MCF 10A (cell line): Measurements from ENCODE around the gene CCDC142. TPM values are rescaled to one million over a fixed set of nuclear protein-coding genes. Genes with fewer than 3 reads are reported as not detected.

Source experiments
- BruUV-seq: library from RNA; stranded (reverse); fragments of 400-500 nt; replicated peaks from 2 replicates; lab custom pipeline; 2021; lab: Mats Ljungman, UMichigan
- CTCF ChIA-PET: fragments of 300-600 bp; sonication (Branson Sonifier 250); formaldehyde crosslinking; extraction: SDS; loops from one replicate; lab custom pipeline; 2021; ENCODE audit warnings: antibody characterized with exemption, inconsistent platforms; lab: Yijun Ruan, JAX
- POLR2A ChIA-PET: fragments of 300-600, 350-650 bp; sonication (Branson Sonifier 250); formaldehyde crosslinking; extraction: SDS; loops from one replicate; lab custom pipeline; 2020; ENCODE audit warnings: antibody characterized with exemption, inconsistent platforms; lab: Yijun Ruan, JAX
- DNase-seq: peaks from one replicate; pipeline ENCODE4 v3.0.0-alpha.2; 2018; ENCODE audit not compliant: unreplicated experiment
- H3K27ac Mint-ChIP-seq: one replicate; pipeline ENCODE4 v1.8.0; 2022; ENCODE audit warnings: mild to moderate bottlenecking, low read depth, mixed read lengths; ENCODE audit not compliant: unreplicated experiment
- H3K27me3 Mint-ChIP-seq: one replicate; pipeline ENCODE4 v1.8.0; 2022; ENCODE audit warnings: mixed read lengths; ENCODE audit not compliant: insufficient read depth, unreplicated experiment
- H3K36me3 Mint-ChIP-seq: one replicate; pipeline ENCODE4 v1.8.0; 2022; ENCODE audit warnings: mild to moderate bottlenecking, moderate library complexity, mixed read lengths; ENCODE audit not compliant: insufficient read depth, unreplicated experiment
- H3K4me1 Mint-ChIP-seq: one replicate; pipeline ENCODE4 v1.8.0; 2022; ENCODE audit warnings: mixed read lengths; ENCODE audit not compliant: insufficient read depth, unreplicated experiment
- H3K4me3 Mint-ChIP-seq: one replicate; pipeline ENCODE4 v1.8.0; 2022; ENCODE audit warnings: mild to moderate bottlenecking, moderate library complexity, mixed read lengths; ENCODE audit not compliant: unreplicated experiment
- H3K9me3 Mint-ChIP-seq: one replicate; pipeline ENCODE4 v1.8.0; 2022; ENCODE audit warnings: mixed read lengths; ENCODE audit not compliant: unreplicated experiment
- CTCF ChIP-seq: fragments of 200-600 bp; IDR thresholded peaks from one replicate; pipeline ENCODE4 v1.8.0; 2022; ENCODE audit warnings: antibody characterized with exemption, mild to moderate bottlenecking; ENCODE audit not compliant: unreplicated experiment
- intact Hi-C: fragments of 100-400 bp; cut with micrococcal nuclease; formaldehyde crosslinking; loops from 2 replicates; pipeline ENCODE4 v1.14.1; 2022
- total RNA-seq: library from RNA; stranded (reverse); gene quantifications from 2 replicates; pipeline ENCODE4 v1.2.3, GENCODE V29; 2022

Gene CCDC142
- total RNA-seq, 1 experiment from 2014 or later: 10.1 TPM

- CTCF ChIA-PET: no interaction called here
- Mint-ChIP-seq H3K9me3 (no peaks in the 10 kb centered on the region), H3K27ac (no peak overlapping the region), H3K4me3 (no peak overlapping the region), H3K4me1 (peaks cover under 1% of the 10 kb centered on the region), H3K27me3 (peaks cover 4% of the 10 kb centered on the region), H3K36me3 (no peaks in the 10 kb centered on the region)
- no peak for TF ChIP-seq CTCF
- intact Hi-C loops: no loop called here
- no TSS peak for BruUV-seq
- POLR2A ChIA-PET: interaction anchor here (0.7 kb wide), 1 partner anchor 13 kb away, joined by 3 read pairs; the partner anchor contains the start of gene DQX1
- DNase-seq: no peak
Observed at GRCh38 chr2:74513605-74514367, 31.0 kb upstream of the CCDC142 start.

- ChIA-PET POLR2A (interaction anchor here (0.7 to 1.2 kb wide), 4 partner anchors 10 to 17 kb away, joined by 3 to 4 read pairs (median 4); partner anchors contain the start of genes AUP1, DQX1 and HTRA2), CTCF (interaction anchor here (0.8 kb wide), 1 partner anchor 40 kb away, joined by 3 read pairs; the partner anchor contains the start of gene MRPL53)
- Mint-ChIP-seq H3K36me3 (no peaks in the 10 kb centered on the region), H3K9me3 (no peaks in the 10 kb centered on the region), H3K27ac (no peak overlapping the region), H3K27me3 (no peaks in the 10 kb centered on the region), H3K4me1 (peaks cover 8% of the 10 kb centered on the region), H3K4me3 (no peak overlapping the region)
- no peak for TF ChIP-seq CTCF
- BruUV-seq: no TSS peak
- intact Hi-C loops: no loop called here
- no peak for DNase-seq
Observed at GRCh38 chr2:74512744-74513604, 30.2 kb upstream of the CCDC142 start.

DNA sequence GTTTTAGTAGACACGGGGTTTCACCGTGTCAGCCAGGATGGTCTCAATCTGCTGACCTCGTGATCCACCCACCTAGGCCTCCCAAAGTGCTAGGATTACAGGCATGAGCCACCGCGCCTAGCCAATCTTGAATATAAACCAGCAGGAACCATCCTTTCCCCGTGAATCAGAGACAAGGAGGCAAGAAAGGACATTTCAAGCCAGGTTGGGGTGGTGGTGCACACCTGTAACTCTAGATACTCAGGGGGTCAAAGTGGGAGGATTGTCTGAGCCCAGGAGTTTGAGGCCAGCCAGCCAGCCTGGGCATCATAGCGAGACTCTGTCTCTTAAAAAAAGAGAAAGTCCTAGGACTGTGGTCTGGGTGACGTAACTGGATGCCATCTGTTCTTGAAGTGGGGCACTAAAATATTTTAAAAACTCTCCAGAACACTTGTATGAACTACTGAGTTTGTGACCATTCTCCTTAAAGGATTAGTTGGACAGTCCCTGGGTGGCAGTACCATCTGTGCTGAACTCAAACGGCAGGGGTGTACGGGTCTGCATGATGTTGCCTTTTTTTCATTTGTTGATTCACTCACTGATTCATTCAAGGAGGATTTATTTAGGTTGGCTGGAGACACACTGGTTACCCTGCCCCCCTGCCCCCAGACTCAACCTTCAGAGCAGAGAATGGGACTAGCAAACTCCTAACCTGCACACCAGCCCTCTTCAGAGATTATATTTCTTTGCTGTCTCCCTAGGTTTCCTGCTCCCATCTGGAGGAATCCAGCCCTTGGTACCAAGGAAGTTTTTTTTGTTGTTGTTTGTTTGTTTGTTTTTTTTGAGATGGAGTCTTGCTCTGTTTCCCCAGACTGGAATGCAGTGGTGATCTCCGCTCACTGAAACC lies 28.5 kb upstream of the CCDC142 start:
- ChIA-PET CTCF (no interaction called here), POLR2A (interaction anchor here (0.8 to 8.6 kb wide), 3 partner anchors 9 to 18 kb away, joined by 3 to 135 read pairs (median 3); partner anchors contain the start of genes AUP1, DQX1 and HTRA2)
- Mint-ChIP-seq H3K36me3 (peaks cover 12% of the 10 kb centered on the region), H3K4me1 (peaks cover 12% of the 10 kb centered on the region), H3K4me3 (no peak overlapping the region), H3K27me3 (no peaks in the 10 kb centered on the region), H3K9me3 (no peaks in the 10 kb centered on the region), H3K27ac (no peak overlapping the region)
- intact Hi-C loops: no loop called here
- DNase-seq: no peak
- BruUV-seq: no TSS peak
- no peak for TF ChIP-seq CTCF
